T-helper 22 cell (primary cell): Measurements from ENCODE around the gene PFKL.
A peak's percentile ranks its signal among the peaks of the same experiment; 100 is the strongest.
"Not testable (repeated sequence)": the region's sequence is repeated elsewhere in the genome, so short reads cannot be mapped to it uniquely, and the experiment has no call there.

ENCODE experiments used
- DNase-seq: peaks from one replicate; pipeline ENCODE4 v3.0.0-alpha.2; 2020; ENCODE audit warnings: low read depth

PFKL gene

DNA sequence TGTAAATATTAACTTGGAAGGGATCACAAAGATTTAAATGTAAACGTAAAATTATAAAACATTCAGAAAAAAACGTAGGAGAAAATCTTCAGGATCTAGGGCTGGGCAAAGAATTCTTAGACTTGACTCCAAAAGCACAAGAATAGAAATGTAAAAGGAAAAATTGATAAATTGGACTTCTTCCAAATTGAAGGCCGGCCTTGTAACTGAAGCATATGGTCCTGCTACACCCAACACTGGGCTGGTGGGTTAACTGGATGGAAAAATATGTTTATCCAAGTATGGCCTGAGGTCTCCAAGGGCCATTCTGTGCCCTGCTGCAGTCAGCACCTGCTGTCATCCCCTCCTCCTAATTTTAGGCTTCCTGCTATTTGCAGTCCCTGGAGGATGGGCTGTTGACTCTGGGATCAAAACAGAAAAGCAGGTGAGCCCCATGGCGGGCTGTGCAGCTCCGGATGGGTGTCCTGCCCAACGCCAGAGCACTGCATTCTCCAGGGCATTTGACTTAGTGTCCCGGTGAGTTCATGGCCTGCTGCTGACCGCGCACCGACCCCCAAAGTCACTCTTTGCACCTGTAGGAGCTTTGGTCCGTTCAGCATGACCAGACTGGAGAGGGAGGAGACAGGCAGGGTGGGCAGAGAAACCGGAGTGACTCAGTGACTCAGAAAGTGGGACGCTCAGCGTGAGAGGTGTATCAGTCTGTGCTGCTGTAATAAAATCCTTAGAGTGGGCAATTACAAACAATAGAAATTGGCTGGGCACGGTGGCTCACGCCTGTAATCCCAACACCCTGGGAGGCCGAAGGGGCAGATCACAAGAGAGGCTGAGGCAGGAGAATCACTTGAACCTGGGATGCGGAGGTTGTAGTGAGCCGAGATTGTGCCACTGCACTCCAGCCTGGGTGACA is 20.2 kb upstream of the PFKL start:
- no peak for DNase-seq

DNA sequence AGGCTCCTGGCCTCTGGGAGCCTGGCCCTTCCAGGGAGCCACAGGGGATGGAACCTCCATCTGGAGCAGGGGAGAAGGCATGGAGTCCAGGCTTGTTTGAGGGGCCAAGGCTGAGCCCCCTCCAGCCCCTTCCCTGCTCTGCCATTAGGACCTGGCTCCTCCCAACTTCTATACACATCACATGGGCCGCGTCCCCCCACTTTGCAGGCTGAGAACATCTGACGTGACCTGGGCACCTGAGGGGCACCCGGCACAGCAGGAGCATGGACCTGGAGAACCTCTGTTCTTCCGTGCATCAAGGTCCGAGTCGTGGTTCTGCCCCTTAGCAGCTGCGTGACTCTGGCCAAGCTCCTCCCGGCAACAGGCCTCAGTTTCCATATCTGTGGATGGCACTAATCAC is 18.1 kb upstream of the PFKL start:
- DNase-seq: no peak

GRCh38 chr21:44282370-44282769 is 17.5 kb upstream of the PFKL start:
- no peak for DNase-seq

- not testable (repeated sequence) for DNase-seq
These were observed 16.6 kb upstream of the PFKL start for GRCh38 chr21:44283211-44283785.

GRCh38 chr21:44283948-44284347 is 15.9 kb upstream of the PFKL start:
- DNase-seq: no peak

DNA sequence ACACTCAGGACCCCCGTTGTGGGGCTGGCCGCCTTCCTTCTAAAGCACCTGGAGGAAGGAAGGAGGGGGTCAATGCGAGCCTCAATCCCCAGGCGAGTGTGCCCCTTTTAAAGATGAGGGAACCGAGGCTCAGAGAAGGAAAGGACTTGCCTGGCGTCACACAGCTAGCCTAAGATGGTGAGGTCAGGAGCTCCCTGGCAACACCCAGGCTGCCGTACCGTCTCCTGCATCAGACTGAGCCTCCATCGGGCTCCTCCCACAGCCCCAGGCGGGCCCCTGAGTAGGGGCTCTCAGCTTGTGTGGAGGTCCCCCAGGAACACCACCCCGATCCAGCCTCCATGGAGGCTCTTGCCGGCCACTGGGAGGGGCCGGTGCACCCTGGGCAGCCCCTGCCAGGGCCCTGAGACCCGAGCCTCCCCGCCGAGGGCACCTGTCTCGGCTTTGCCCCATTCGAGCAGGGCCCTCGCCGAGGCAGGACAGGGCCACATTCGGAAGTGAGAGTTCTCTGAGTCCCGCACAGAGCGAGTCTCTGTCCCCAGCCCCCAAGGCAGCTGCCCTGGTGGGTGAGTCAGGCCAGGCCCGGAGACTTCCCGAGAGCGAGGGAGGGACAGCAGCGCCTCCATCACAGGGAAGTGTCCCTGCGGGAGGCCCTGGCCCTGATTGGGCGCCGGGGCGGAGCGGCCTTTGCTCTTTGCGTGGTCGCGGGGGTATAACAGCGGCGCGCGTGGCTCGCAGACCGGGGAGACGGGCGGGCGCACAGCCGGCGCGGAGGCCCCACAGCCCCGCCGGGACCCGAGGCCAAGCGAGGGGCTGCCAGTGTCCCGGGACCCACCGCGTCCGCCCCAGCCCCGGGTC is 14.5 kb upstream of the PFKL start, which contains the start of gene AIRE:
Gene AIRE (plus strand): TSS at position 739 of the 855 bp plus-strand sequence. CDS start 131 bp downstream, outside the sequence.
- no peak for DNase-seq

DNA sequence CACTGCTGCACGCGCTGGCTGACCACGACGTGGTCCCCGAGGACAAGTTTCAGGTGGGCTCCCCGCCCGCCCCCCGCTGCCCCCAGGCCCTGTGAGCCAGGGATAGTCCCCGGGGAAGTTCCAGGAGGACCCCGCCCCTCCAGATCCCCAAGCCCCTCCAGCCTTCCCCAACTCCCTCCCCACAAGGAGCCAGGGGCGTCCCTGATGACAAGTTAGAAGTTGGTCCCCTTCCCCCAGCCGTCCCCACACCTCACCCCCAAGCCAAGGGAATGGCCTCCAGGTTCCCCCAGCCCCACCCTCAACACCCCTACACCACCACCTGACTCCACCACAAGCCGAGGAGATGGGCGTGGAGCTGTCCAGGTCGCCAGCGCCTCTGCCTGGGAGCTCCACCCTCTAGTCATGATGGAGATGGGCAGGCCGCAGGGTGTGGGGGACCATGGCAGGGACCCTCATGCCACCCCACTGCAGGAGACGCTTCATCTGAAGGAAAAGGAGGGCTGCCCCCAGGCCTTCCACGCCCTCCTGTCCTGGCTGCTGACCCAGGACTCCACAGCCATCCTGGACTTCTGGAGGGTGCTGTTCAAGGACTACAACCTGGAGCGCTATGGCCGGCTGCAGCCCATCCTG is 13.7 kb upstream of the PFKL start:
- DNase-seq: no peak

DNA sequence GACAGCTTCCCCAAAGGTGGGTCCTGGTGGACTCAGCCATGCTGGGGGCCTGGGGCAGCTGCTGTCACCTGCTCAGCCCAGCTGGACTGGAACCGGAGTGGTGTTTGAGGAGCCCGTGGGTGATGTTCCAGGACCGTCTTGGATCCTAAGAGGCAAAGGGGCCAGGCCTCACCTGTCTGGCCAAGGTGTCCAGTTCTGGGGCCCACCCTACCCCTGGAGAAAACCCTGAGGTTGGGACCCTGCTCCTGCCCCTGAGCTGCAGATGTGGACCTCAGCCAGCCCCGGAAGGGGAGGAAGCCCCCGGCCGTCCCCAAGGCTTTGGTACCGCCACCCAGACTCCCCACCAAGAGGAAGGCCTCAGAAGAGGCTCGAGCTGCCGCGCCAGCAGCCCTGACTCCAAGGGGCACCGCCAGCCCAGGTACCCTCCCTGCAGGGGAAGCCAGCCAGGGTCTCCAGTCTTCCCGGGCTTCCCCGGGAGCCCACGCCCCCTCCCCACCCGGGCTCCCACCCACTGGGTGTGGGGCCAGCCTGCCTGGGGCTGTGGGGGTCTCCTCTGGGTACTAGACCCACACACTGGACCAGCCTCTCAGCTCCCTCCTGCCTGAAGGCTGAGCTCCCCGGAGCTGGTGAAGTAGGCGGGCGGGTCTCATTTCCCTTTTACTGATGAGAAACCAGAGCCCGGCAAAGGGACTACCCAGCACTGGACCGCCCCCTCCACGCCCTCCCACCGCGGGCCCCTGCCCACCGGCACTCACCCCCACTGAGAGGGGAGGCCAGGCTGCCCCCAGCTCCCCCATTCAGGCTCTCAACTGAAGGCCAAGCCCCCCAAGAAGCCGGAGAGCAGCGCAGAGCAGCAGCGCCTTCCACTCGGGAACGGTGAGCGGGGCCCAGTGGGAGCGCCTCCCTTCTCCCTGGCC is 12.9 kb upstream of the PFKL start:
- DNase-seq: no peak

DNA sequence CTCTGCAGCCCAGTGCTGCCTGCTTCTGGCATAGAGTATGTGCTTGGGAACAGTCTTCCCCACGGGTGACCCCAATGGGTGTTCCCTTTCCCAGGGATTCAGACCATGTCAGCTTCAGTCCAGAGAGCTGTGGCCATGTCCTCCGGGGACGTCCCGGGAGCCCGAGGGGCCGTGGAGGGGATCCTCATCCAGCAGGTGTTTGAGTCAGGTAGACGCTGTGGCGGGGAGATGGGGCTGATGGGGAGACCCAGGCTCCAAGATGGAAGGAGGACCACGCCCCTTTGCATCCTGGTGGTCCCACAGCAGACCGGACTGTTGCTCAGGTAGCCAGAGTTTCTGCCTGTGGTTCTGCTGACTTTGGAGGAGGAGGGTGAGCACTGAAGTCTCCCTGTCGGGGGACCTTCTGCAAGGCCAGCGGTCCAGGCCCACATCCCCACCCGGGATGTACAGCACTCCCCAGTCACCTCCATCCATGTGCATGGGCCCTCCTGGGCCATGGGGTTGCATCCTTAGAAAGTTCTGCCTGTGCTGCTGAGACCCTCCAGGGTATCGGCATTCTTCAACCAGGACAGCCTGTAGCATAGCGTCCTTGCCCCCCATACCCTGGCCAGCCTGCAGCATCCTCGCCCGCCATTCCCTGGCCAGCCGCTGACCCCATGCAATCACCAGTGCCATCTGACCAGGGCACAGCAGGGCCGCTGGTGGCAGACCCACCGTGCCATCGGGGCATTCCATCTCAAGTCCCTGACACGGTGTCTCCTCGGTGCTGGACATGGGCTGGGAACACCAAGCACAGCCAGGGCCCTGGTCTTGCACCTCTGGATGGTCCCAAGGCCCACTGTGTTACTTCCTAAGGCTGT is 11.4 kb upstream of the PFKL start:
- DNase-seq: no peak

DNA sequence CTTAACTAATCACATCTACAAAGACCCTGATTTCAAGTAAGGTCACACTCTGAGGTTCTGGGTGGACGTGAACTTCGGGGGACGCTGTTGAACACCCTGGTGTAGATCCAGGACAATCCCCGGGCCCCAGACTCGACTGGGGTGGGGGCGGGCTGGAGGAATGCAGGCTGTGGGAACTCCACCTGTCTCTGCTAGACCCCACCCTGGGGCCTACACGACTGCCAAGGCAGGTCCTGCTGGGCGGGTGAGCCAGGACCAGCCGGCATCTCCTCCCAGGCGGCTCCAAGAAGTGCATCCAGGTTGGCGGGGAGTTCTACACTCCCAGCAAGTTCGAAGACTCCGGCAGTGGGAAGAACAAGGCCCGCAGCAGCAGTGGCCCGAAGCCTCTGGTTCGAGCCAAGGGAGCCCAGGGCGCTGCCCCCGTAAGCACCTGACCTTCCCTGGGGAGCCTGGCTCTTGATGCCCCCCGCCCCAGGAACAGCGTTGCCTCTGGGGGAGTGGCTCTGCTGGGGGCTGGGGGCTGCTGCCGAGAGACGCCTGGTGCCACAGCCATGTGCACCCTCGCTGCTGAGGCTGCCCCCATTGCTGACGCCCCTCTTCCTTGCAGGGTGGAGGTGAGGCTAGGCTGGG is 10.4 kb upstream of the PFKL start:
- DNase-seq: no peak

- DNase-seq: no peak
These were observed 9.4 kb upstream of the PFKL start for GRCh38 chr21:44290327-44291077.

DNA sequence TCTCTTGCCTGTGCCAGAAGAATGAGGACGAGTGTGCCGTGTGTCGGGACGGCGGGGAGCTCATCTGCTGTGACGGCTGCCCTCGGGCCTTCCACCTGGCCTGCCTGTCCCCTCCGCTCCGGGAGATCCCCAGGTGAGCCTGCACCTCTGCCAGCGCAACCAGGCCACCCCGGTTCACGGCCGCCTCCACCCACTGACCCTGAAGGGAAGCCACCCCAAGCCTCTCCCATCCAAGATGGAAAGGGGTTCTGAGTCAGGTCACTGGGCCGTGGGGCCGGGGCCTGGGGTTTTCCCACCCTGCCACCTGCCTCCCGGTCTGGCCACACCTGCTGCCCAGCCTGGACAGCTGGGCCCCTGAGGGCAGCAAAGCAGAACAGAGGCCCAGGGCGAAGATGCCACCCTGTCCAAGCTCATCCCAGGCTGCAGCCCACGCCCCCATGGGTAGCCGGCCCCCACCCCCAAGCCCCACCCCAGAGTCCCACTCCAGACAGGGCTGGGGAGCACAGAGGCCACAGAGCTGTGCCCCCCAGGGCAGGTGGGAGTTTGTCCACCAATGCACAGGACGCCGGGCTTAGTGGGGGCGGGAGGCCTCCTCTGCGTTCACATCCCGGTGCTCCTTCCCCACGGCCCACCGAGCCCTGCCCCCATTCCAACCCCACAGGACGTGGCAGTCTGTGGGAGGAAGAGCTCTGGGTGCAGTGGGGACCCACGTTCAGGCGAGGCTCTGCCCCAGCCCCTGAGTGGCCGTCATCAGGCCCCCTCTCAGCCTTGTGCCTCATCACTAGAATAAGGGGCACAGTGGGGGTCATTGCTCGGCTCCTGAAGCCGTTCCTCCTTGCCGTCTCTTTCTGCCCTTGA is 8.5 kb upstream of the PFKL start:
- DNase-seq: no peak

DNA sequence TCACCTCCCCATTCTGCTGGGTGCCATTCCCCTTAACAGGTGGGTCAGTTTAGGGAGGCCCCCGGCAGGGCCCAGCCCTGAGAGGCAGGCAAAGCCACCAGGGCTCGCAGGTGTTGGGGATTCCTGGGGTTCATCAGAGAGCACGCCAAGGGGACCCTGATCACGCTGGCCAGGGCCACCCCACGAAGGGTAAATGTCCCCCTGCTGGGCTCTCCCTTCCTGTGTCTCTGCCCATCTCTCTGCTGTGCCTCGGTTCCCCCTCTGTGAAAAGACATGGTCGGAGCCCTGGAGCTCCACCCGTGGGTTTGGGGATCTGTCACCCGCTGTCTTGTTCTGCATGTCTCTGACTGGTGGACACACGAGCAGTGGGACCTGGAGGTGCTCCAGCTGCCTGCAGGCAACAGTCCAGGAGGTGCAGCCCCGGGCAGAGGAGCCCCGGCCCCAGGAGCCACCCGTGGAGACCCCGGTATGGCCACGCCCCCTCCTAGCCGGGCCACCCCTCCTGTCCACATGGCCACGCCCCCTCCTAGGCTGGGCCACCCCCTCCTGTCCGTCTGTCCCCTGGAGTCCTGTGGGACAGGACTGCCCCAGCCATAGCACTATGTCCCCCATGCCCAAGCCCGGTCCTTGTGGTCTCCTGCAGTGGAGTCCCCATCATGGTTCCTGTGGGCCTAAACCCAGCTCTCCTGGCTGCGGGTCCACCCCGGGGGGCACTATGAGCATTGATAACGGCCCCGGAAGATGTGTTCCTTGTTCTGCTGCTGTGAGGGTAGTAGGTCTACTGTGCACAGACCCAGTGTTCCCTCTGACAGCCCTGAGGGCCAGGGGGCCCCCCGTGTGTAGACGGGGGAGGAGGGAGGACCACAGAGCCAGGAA is 7.7 kb upstream of the PFKL start:
- DNase-seq: no peak

- DNase-seq: no peak
These were observed 7.0 kb upstream of the PFKL start for GRCh38 chr21:44292812-44293195.

GRCh38 chr21:44293551-44294231 is 6.2 kb upstream of the PFKL start:
- DNase-seq: peak; percentile 30
